ENCODE results near the gene DNAJC25. TPM values are rescaled to one million over a fixed set of nuclear protein-coding genes. Genes with fewer than 3 reads are reported as not detected.
A peak's percentile ranks its signal among the peaks of the same experiment; 100 is the strongest.
"Not testable (repeated sequence)": the region's sequence is repeated elsewhere in the genome, so short reads cannot be mapped to it uniquely, and the experiment has no call there.

The DNAJC25 gene
- 5.0 TPM for total RNA-seq
- long read RNA-seq, transcript DNAJC25-202 (5 exons, 2,498 nt) = major isoform, 9 of 18 reads
- long read RNA-seq, transcript DNAJC25-201 (4 exons, 2,268 nt) = minor isoform, 6 of 18 reads
- long read RNA-seq, partial matches to known transcripts = 2 of 18 reads
- long read RNA-seq, other reads (novel, unspliced or antisense) = 1 of 18 reads

DNA sequence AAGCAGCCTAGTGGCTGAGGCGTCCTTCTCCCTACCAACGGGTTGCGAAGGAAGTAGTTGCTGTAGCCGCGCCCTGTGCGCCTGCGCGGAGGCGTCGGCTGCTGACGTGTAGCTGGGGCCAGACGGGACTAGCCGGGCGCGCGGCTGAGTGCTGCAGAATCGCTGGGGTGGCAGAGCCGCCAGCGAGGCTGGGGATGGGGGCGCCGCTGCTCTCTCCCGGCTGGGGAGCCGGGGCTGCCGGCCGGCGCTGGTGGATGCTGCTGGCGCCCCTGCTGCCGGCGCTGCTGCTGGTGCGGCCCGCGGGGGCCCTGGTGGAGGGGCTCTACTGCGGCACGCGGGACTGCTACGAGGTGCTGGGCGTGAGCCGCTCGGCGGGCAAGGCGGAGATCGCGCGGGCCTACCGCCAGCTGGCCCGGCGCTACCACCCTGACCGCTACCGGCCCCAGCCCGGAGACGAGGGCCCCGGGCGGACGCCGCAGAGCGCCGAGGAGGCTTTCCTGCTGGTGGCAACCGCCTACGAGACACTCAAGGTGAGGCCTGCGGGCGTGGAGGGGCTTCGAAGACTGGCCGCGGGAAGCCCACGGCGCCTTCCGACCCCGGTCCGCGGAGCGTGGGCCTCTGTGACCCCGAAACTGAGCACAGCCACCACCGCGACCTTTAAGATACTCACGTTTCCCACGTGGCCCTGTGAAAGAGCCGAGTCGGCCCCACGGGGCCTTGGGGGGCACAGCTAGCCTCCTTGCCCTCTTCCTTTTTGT lies at the start of gene DNAJC25:
Gene DNAJC25, plus strand, starts transcription at position 121 of the 758 bp plus-strand sequence. Its CDS starts 74 bp downstream, at position 195.
- intact Hi-C loops (cut with DNase I) = loop anchor here (2.0 kb wide), 2 partner anchors 29 to 33 kb away; partner anchors contain the start of genes GNG10 and PTGR1

DNA sequence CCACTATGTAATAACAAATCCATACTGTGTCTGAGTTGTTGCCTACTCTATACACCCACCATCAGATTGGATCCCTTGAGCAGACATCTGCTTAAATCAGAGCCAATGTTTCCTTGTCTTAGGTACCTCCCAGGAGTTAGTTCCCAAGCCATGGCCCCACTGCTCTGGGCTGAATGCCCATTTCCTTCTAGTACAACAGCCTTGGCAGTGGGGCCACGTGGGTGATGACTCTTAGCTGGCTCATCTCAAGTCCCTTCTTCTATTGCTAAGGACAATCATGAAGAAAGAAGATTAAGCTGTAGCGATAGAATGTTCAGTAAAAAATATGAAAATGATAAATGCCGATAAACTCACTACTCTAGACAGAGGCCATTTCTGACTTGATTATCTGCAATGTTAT lies 48.2 kb upstream of the DNAJC25 start:
- intact Hi-C loops (cut with DNase I) = no loop called here
- DNase-seq (ENCODE audit: low spot score) = no peak

More for the DNA sequence above, at the start of gene DNAJC25:
- peak; percentile 99 for DNase-seq (ENCODE audit: low spot score)

DNA sequence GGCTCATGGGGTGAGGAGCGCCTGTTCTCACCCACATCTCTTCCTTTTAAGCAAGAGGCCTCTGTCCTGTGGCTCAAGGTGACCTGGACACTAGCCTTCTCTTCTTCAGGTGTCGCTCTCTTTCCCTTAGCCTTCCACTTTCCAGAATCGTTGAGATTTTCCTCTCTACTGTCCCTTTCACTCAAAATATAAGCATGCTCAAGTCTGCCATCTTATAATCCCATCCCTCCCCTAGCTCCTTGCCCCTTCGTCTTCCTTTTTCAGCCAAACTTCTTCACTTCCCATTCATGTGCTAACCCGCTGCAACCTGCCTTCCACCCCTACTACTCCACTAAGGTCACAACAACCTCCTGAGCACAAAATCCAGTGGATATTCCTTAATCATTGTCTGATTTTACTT lies 44.8 kb upstream of the DNAJC25 start:
- intact Hi-C loops (cut with DNase I) = no loop called here
- DNase-seq (ENCODE audit: low spot score) = no peak

DNA sequence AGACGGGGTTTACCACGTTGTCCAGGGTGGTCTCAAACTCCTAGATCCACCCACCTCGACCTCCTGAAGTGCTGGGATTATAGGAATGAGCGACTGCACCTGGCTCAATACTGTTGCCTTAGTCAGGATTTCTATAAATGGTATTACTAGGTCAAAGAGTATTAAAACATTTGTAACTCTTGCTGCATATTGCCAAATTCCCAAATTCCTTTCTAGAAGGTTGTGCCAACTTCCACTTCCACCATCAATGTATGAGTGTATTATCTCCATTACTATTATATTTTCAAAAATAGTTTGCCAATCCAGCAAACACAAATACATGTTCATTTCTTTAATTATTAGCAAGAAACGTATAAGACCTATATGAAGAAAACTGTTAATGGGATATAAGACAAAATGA lies 42.3 kb upstream of the DNAJC25 start:
- intact Hi-C loops (cut with DNase I) = no loop called here
- no peak for DNase-seq (ENCODE audit: low spot score)

DNA sequence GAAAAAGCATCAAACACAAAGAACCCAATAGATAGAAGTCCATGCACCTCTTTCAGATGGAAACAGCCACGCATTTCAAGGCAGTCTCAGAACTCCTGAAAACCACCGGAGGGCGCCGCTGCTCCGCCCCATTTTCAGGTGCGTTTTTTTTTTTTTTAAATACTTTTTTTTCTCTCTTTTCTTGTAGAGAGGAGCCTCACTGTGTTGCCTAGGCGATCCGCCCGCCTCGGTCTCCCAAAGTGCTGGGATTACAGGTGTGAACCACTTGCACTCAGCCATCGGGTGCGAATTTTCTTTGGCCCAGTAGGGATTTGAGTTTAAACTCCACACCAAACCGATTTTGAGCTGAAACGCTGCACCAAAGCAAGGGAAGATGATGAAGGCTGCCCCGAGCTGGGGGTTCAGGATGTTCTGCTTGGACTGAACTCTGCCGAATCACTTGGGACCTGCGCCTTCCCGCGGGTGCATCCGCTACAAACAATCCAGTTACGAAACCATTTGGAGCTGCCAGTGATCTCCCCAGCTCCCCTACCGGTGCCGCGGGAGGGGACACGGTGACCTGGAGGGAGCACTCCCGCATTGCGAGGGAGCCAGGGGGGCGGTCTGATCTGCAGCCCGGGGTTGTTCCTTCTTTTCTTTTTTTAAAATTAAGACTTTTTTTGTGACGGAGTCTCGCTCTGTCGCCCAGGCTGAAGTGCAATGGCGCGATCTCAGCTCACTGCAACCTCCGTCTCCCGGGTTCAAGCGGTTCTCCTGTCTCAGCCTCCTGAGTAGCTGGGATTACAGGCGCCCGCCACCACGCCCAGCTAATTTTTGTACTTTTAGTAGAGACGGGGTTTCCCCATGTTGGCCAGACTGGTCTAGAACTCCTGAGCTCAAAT lies 33.0 kb upstream of the DNAJC25 start:
- intact Hi-C loops (cut with DNase I) = loop anchor here (2.0 to 5.0 kb wide), 2 partner anchors 33 to 474 kb away; partner anchors contain the start of gene DNAJC25

DNA sequence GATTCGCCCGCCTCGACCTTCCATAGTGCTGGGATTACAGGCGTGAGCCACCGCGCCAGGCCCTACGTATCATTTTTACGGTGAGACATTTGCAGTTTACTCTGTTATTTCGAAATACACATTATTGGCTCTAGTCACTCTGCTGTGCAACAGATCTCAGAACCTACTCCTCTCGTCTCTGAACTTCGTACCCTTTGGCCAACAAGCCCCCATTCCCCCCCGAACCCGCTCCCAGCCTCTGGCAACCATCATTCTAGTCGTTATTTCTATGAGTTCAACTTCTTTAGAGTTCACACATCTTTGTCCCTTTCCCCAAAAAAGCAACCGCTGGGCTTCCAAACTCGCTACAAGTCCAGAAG lies 32.4 kb upstream of the DNAJC25 start:
- intact Hi-C loops (cut with DNase I) = loop anchor here (2.0 to 5.0 kb wide), 2 partner anchors 32 to 474 kb away; partner anchors contain the start of gene DNAJC25

More for the DNA sequence above, 33.0 kb upstream of the DNAJC25 start:
- DNase-seq (ENCODE audit: low spot score) = no peak

DNA sequence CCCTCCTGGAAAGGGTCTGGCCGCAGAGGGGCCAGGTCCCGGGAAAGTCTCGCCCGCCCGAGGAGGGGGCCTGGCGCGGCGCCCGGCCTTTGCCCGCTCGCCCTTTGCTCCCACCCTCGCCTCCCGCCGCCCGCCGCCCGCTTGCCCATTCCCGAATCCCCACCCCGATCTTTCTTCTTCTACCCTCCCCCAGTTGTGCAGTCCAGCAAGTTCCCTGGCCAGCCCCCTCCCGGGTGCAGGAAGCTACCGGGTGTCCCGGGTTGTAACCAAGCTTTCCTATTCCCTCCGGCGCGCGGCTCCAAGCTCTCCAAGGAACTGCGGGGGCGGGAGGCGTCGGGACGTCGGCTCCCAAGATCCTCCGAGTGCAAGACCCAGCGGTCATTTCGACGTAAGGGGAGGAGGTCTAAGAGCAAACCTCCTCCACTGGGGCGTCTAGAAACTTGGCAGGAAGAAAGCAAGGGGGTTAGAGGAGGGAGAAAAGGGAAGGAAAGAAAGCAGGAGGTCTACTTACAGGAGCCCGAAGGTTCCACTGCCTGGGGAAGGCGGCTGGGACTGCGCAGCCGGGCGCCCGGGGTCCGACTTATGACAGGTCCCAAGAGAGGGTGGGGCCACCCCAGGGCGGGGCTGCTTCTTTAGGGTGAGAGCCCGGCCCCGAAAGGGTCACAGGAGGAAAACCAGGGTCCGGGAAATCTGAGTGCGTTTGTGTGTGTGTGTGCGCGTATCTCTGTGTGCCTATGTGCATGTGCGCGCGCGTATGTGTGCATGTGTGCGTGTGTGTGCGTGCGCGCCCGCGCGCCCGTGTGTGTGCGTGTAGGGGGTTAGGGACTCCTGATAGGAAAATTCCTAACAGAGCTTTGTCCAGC lies 31.8 kb upstream of the DNAJC25 start, which contains the start of gene PTGR1:
Gene PTGR1, minus strand, starts transcription at position 556 of the 863 bp plus-strand sequence. CDS start 2,225 bp downstream, outside the sequence.
- DNase-seq (ENCODE audit: low spot score) = peak; percentile 92
- intact Hi-C loops (cut with DNase I) = loop anchor here (2.0 to 5.0 kb wide), 2 partner anchors 31 to 473 kb away; partner anchors contain the start of gene DNAJC25

More for the DNA sequence above, 32.4 kb upstream of the DNAJC25 start:
- no peak for DNase-seq (ENCODE audit: low spot score)

DNA sequence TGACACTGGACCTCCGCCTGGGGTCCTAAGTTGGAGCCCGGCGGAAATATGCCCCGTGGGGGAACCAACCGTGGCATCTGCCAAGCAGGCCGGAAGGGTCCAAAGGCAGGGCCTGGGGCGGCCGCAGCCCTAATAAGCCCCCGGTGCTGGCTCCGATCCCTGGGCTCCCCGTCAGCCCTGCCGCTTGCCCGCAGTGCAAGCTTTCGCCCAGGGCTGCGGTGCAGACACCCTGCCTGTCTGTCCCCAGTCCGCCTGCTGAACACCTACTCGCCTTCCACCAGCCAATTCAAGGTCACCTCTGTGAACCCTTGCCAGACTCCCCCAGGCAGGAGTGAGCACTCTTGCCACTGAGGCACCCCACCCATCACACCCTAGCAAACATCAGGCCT lies 31.2 kb upstream of the DNAJC25 start:
- intact Hi-C loops (cut with DNase I) = loop anchor here (2.0 to 5.0 kb wide), 2 partner anchors 31 to 472 kb away; partner anchors contain the start of gene DNAJC25
- no peak for DNase-seq (ENCODE audit: low spot score)

DNA sequence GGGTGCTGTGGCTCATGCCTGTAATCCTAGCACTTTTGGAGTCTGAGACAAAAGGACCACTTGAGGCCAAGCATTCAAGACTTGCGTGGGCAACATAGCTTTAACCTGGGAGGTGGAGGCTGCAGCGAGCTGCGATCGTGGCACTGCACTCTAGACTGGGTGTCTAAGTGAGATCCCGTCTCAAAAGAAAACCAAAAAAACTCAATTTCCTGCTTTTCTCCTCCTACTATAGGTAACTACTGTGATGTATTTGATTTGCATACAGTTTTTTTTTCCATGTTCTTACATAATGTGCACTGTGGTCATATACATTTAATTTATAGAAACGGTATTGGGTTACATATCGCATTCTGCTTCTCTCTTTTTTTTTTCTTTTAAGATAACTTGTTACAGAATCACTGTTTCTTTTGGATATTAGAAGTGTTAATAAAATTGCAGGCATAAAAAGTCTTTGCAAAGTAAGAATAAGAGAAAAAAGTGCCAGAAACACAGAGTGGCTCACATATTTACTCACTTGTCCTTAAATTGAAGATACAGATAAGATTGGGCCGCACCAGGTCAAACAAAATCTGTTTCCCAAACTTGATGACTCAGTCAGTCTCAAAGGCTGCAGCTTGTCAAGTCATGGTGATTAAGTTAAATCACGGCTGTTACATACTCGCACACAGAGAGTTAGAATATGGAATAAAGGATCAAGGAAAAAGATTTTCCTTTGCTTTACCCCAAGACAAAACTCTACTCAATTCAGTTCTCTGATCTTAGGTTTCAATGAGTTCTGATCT lies 29.7 kb upstream of the DNAJC25 start:
- intact Hi-C loops (cut with DNase I) = no loop called here
- DNase-seq (ENCODE audit: low spot score) = no peak

DNA sequence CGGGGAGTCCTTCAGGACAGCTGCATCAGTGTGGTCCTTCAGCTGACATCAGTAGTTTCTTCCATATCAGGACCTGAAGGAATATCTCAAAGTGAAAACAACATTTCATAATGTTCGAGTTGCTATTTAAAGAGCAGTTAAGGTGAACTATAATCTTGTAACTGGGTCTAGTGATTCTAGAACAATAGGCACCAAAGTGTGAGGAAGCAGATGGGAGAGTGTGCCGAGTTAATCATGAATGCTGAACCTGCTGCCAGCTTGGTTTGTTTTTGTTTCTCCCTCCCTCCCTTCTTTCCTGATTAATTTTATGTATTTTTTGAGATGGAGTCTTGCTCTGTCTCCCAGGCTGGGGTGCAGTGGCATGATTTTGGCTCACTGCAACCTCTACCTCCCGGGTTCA lies 28.1 kb upstream of the DNAJC25 start:
- intact Hi-C loops (cut with DNase I) = no loop called here
- DNase-seq (ENCODE audit: low spot score) = no peak

DNA sequence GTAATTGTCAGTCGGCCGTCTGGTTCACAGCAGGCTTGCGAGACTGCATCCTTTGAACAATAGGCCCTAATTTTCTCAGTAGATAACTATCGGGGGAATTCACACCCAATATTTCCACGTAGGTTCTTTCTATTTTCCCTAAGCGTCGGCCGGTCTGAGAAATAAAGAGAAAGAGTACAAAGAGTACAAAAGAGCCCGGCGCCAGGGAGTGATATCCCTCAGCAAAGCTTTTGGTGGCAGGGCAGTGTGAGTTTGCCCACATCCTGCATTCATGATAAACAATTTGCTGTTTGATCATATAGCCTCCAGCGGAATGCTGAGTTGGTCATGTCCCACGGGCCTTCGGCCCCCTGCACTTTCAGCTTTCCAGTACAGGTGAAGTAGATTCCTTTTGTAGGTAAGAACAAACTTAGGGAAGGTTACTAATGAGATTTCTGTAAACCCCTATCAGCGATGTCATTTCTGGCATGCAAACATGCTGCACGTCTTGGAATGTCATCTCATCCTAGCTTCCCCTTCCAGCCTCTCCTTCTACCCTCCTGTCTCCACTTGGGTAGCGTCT lies 27.0 kb upstream of the DNAJC25 start:
- intact Hi-C loops (cut with DNase I) = no loop called here
- DNase-seq (ENCODE audit: low spot score) = no peak

DNA sequence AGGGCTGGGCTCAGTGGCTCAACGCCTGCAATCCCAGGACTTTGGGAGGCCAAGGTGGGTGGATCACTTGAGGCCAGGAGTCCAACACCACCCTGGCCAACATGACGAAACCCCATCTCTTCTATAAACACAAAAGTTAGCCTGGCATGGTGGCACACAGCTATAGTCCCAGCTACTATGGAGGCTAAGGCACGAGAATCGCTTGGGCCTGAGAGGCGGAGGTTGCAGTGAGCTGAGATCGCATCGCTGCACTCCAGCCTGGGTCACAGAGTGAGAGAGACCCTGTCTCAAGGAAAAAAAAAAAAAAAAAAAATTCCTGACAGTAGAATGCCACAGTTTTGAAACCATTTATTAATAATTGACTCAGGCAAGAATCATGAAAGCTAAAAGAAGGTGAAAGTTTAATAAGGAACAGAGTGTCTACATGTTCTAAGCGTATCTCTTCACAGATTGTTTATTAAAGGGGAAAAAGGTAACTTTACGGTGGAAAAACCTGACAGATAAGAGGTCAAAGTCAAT lies 26.0 kb upstream of the DNAJC25 start:
- no peak for DNase-seq (ENCODE audit: low spot score)
- intact Hi-C loops (cut with DNase I) = no loop called here

DNA sequence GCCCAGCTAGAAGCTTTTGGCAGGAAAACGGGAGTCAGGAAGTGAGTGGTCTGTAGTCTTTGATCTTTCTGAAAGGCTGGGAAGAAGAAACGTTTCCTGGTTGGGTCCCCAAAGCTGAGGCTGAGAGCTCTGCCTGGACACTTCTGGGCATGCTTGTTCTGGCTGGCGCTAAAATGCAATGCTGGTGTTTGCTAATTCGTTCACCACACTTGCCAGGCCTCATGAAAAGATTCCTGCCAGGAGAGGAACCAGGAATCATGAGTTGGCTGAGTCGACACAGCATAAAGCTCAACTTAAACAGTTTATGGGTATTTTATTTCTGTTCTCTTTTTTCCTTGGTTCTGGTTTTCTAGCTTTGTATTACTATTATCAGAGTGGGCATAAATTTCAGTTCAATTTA lies 21.0 kb upstream of the DNAJC25 start:
- intact Hi-C loops (cut with DNase I) = no loop called here
- no peak for DNase-seq (ENCODE audit: low spot score)

DNA sequence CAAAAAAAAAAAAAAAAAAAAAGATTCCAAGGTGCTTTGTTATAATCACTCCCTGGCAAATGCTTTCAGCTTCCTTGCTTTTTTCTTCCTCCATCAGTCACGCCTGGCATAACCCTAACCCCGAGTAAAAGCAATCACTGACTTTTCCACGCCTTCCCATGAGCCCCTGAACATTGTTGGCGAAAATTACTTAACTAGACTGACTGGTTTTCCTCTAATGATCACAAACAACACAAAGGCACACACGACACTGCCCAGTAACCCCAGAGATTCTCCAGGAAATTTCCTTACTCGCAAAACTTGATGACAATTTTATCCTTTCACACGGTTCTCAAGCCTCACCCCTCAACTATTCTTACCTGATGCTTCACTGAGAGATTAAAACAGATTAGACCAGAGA lies 20.3 kb upstream of the DNAJC25 start:
- intact Hi-C loops (cut with DNase I) = no loop called here
- no peak for DNase-seq (ENCODE audit: low spot score)

DNA sequence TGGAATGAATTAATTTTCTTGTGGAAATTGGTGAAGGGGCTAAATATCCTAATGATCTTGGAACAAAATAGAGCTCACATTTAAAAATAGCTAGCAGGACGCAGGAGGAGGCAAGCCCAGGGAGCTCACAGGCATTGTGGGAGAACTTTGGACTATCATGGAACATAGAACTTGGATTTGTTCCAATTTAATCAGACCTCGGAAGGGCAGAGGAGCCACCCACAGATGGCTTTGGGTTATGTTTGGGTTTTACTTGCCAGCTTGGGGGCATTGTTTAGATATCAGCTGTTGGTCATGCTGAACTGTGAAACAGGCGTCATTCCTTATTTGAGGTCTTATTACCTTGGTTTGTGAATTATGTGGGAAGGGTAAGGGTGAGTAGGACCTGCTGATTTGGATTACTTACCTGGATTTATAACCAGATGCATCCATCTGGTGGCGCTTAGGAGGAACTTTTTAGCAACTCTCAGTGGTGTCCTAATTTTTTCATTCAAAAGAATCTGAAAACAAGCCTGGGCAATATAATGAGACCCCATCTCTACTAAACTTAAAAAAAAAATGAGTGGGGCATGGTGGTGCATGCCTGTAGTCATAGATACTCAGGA lies 17.6 kb upstream of the DNAJC25 start:
- intact Hi-C loops (cut with DNase I) = no loop called here

DNA sequence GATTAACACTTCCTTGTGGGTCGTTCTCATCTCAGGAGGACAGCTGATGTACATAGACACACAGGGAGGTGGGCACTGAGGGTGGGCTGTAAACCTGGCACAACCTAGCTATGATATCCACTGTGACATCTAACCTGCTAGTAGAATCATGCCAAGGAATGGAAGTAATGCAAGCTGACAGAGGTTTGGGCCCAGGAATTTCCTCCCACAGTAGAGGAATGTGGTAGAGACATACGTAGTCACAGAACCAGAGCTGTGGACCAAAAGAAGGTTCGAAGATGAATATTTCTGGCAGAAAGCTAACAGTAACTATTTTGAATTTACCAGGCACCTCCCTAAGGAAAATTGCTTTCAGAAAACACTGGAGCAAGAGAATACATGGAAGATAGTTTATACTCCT lies 15.2 kb upstream of the DNAJC25 start:
- no peak for DNase-seq (ENCODE audit: low spot score)
- intact Hi-C loops (cut with DNase I) = no loop called here

More for the DNA sequence above, 17.6 kb upstream of the DNAJC25 start:
- DNase-seq (ENCODE audit: low spot score) = no peak

DNA sequence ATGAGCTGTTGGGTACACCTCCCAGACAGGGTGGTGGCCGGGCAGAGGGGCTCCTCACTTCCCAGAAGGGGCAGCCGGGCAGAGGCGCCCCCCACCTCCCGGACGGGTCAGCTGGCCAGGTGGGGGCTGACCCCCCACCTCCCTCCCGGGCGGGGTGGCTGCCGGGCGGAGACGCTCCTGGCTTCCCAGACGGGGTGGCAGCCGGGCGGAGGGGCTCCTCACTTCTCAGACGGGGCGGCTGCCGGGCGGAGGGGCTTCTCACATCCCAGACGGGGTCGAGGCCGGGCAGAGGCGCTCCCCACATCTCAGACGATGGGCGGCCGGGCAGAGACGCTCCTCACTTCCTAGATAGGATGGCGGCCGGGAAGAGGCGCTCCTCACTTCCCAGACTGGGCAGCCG lies 13.8 kb upstream of the DNAJC25 start:
- intact Hi-C loops (cut with DNase I); DNase-seq (ENCODE audit: low spot score): not testable (repeated sequence)

Measured in cardiac septum (tissue), 1 donor.